Activated naive CD8-positive, alpha-beta T cell (primary cell): ENCODE data around the gene GREM2.

ENCODE experiments used
- H3K27ac Mint-ChIP-seq: one replicate; pipeline ENCODE4 v1.8.0; 2021; ENCODE audit warnings: mixed read lengths
- H3K27me3 Mint-ChIP-seq: one replicate; pipeline ENCODE4 v1.8.0; 2021; ENCODE audit warnings: mixed read lengths
- H3K36me3 Mint-ChIP-seq: one replicate; pipeline ENCODE4 v1.8.0; 2021; ENCODE audit warnings: mixed read lengths
- H3K4me1 Mint-ChIP-seq: one replicate; pipeline ENCODE4 v1.8.0; 2021; ENCODE audit warnings: low read depth, mixed read lengths
- H3K4me3 Mint-ChIP-seq: one replicate; pipeline ENCODE4 v1.8.0; 2021; ENCODE audit warnings: mild to moderate bottlenecking, mixed read lengths
- H3K9me3 Mint-ChIP-seq: one replicate; pipeline ENCODE4 v1.8.0; 2021; ENCODE audit warnings: low read depth, mixed read lengths

The GREM2 gene

GRCh38 chr1:240595476-240595875, 16.5 kb downstream of the GREM2 start:
- Mint-ChIP-seq H3K4me3 (no peak overlapping the region), H3K27ac (no peak overlapping the region), H3K9me3 (no peaks in the 10 kb centered on the region), H3K4me1 (no peaks in the 10 kb centered on the region), H3K27me3 (no peaks in the 10 kb centered on the region), H3K36me3 (peaks cover 3% of the 10 kb centered on the region)

GRCh38 chr1:240591564-240591963, 20.4 kb downstream of the GREM2 start:
- no peaks in the 10 kb centered on the region for H3K27me3 Mint-ChIP-seq
- no peak overlapping the region for H3K4me3 Mint-ChIP-seq
- H3K36me3 Mint-ChIP-seq: peaks cover 3% of the 10 kb centered on the region
- no peaks in the 10 kb centered on the region for H3K9me3 Mint-ChIP-seq
- H3K4me1 Mint-ChIP-seq: no peaks in the 10 kb centered on the region
- no peak overlapping the region for H3K27ac Mint-ChIP-seq

- H3K36me3 Mint-ChIP-seq: peaks cover 3% of the 10 kb centered on the region
- H3K27ac Mint-ChIP-seq: no peak overlapping the region
- H3K4me3 Mint-ChIP-seq: no peak overlapping the region
- H3K4me1 Mint-ChIP-seq: no peaks in the 10 kb centered on the region
- no peaks in the 10 kb centered on the region for H3K9me3 Mint-ChIP-seq
- no peaks in the 10 kb centered on the region for H3K27me3 Mint-ChIP-seq
Measured at GRCh38 chr1:240591078-240591477, 20.9 kb downstream of the GREM2 start.

GRCh38 chr1:240589585-240590110, 22.3 kb downstream of the GREM2 start:
- Mint-ChIP-seq H3K4me3 (no peak overlapping the region), H3K27me3 (no peaks in the 10 kb centered on the region), H3K27ac (no peak overlapping the region), H3K9me3 (no peaks in the 10 kb centered on the region), H3K36me3 (peaks cover 3% of the 10 kb centered on the region), H3K4me1 (no peaks in the 10 kb centered on the region)

- H3K27me3 Mint-ChIP-seq: no peaks in the 10 kb centered on the region
- no peak overlapping the region for H3K4me3 Mint-ChIP-seq
- H3K27ac Mint-ChIP-seq: no peak overlapping the region
- H3K4me1 Mint-ChIP-seq: no peaks in the 10 kb centered on the region
- peaks cover under 1% of the 10 kb centered on the region for H3K36me3 Mint-ChIP-seq
- H3K9me3 Mint-ChIP-seq: no peaks in the 10 kb centered on the region
Measured at GRCh38 chr1:240586006-240586405, 25.9 kb downstream of the GREM2 start.

- Mint-ChIP-seq H3K36me3 (no peaks in the 10 kb centered on the region), H3K27ac (no peak overlapping the region), H3K9me3 (no peaks in the 10 kb centered on the region), H3K4me3 (no peak overlapping the region), H3K4me1 (no peaks in the 10 kb centered on the region), H3K27me3 (no peaks in the 10 kb centered on the region)
Measured at GRCh38 chr1:240582953-240583352, 29.0 kb downstream of the GREM2 start.

- no peak overlapping the region for H3K27ac Mint-ChIP-seq
- H3K9me3 Mint-ChIP-seq: no peaks in the 10 kb centered on the region
- H3K4me3 Mint-ChIP-seq: no peak overlapping the region
- no peaks in the 10 kb centered on the region for H3K27me3 Mint-ChIP-seq
- peaks cover 20% of the 10 kb centered on the region for H3K4me1 Mint-ChIP-seq
- H3K36me3 Mint-ChIP-seq: no peaks in the 10 kb centered on the region
Measured at GRCh38 chr1:240579511-240579910, 32.4 kb downstream of the GREM2 start.

GRCh38 chr1:240577095-240577494, 34.9 kb downstream of the GREM2 start:
- H3K4me1 Mint-ChIP-seq: peaks cover 20% of the 10 kb centered on the region
- no peak overlapping the region for H3K27ac Mint-ChIP-seq
- H3K27me3 Mint-ChIP-seq: no peaks in the 10 kb centered on the region
- H3K36me3 Mint-ChIP-seq: no peaks in the 10 kb centered on the region
- no peak overlapping the region for H3K4me3 Mint-ChIP-seq
- no peaks in the 10 kb centered on the region for H3K9me3 Mint-ChIP-seq

GRCh38 chr1:240575981-240576662, 35.8 kb downstream of the GREM2 start:
- H3K9me3 Mint-ChIP-seq: no peaks in the 10 kb centered on the region
- H3K4me3 Mint-ChIP-seq: peak overlapping the region; percentile 82
- peaks cover 20% of the 10 kb centered on the region for H3K4me1 Mint-ChIP-seq
- peak overlapping the region; percentile 88 for H3K27ac Mint-ChIP-seq
- no peaks in the 10 kb centered on the region for H3K27me3 Mint-ChIP-seq
- H3K36me3 Mint-ChIP-seq: no peaks in the 10 kb centered on the region

- Mint-ChIP-seq H3K36me3 (no peaks in the 10 kb centered on the region), H3K27me3 (no peaks in the 10 kb centered on the region), H3K27ac (no peak overlapping the region), H3K4me1 (peaks cover 18% of the 10 kb centered on the region), H3K4me3 (no peak overlapping the region), H3K9me3 (no peaks in the 10 kb centered on the region)
Measured at GRCh38 chr1:240572328-240572727, 39.6 kb downstream of the GREM2 start.

GRCh38 chr1:240571782-240572181, 40.2 kb downstream of the GREM2 start:
- Mint-ChIP-seq H3K27me3 (no peaks in the 10 kb centered on the region), H3K36me3 (no peaks in the 10 kb centered on the region), H3K4me1 (peaks cover 13% of the 10 kb centered on the region), H3K27ac (no peak overlapping the region), H3K9me3 (no peaks in the 10 kb centered on the region), H3K4me3 (no peak overlapping the region)

GRCh38 chr1:240567066-240567465, 44.9 kb downstream of the GREM2 start:
- Mint-ChIP-seq H3K4me3 (no peak overlapping the region), H3K9me3 (no peaks in the 10 kb centered on the region), H3K27ac (no peak overlapping the region), H3K27me3 (peaks cover 3% of the 10 kb centered on the region), H3K4me1 (no peaks in the 10 kb centered on the region), H3K36me3 (no peaks in the 10 kb centered on the region)

- no peak overlapping the region for H3K27ac Mint-ChIP-seq
- no peak overlapping the region for H3K4me3 Mint-ChIP-seq
- H3K36me3 Mint-ChIP-seq: no peaks in the 10 kb centered on the region
- no peaks in the 10 kb centered on the region for H3K4me1 Mint-ChIP-seq
- no peaks in the 10 kb centered on the region for H3K9me3 Mint-ChIP-seq
- peaks cover 3% of the 10 kb centered on the region for H3K27me3 Mint-ChIP-seq
Measured at GRCh38 chr1:240562779-240563178, 49.2 kb downstream of the GREM2 start.

GRCh38 chr1:240562111-240562590, 49.8 kb downstream of the GREM2 start:
- no peaks in the 10 kb centered on the region for H3K9me3 Mint-ChIP-seq
- no peak overlapping the region for H3K27ac Mint-ChIP-seq
- H3K36me3 Mint-ChIP-seq: no peaks in the 10 kb centered on the region
- no peaks in the 10 kb centered on the region for H3K4me1 Mint-ChIP-seq
- no peak overlapping the region for H3K4me3 Mint-ChIP-seq
- H3K27me3 Mint-ChIP-seq: peaks cover 3% of the 10 kb centered on the region

GRCh38 chr1:240559781-240560180, 52.2 kb downstream of the GREM2 start:
- no peaks in the 10 kb centered on the region for H3K9me3 Mint-ChIP-seq
- no peaks in the 10 kb centered on the region for H3K27me3 Mint-ChIP-seq
- no peak overlapping the region for H3K4me3 Mint-ChIP-seq
- H3K4me1 Mint-ChIP-seq: peaks cover 3% of the 10 kb centered on the region
- H3K36me3 Mint-ChIP-seq: no peaks in the 10 kb centered on the region
- no peak overlapping the region for H3K27ac Mint-ChIP-seq

- Mint-ChIP-seq H3K9me3 (no peaks in the 10 kb centered on the region), H3K27ac (no peak overlapping the region), H3K36me3 (no peaks in the 10 kb centered on the region), H3K4me1 (peaks cover 3% of the 10 kb centered on the region), H3K27me3 (no peaks in the 10 kb centered on the region), H3K4me3 (no peak overlapping the region)
Measured at GRCh38 chr1:240555524-240555923, 56.4 kb downstream of the GREM2 start.
